GM12878 (cell line): ENCODE measurements around the gene NAGA. TPM values are rescaled to one million over a fixed set of nuclear protein-coding genes. Genes with fewer than 3 reads are reported as not detected.

Experiments used
- ATF3 ChIP-seq: IDR thresholded peaks from 2 replicates; pipeline ENCODE4 v1.6.1; 2011; ENCODE audit warnings: low read depth, mild to moderate bottlenecking, low read length, moderate library complexity, borderline replicate concordance; ENCODE audit errors: extremely low read depth
- CBX5 ChIP-seq: sonication (generic); IDR thresholded peaks from 2 replicates; pipeline ENCODE4 v1.6.1; 2016; ENCODE audit warnings: low read depth, moderate library complexity, mild to moderate bottlenecking, inconsistent platforms
- CEBPB ChIP-seq, 2 experiments: fragments of 150-350 bp in 1 of 2; IDR thresholded peaks; 2 replicates each; pipeline ENCODE4 v1.6.1; 2012 to 2014; ENCODE audit warnings: low read depth in 2 of 2, low read length in 2 of 2, borderline replicate concordance in 1 of 2, inconsistent platforms in 1 of 2
- ESRRA ChIP-seq: IDR thresholded peaks from 2 replicates; pipeline ENCODE4 v1.6.1; 2012; ENCODE audit warnings: mild to moderate bottlenecking, low read length, improper control_type of control experiment
- ETV6 ChIP-seq, 2 experiments: fragments of 450-650 bp in 1 of 2; IDR thresholded peaks in 1 of 2; conservative IDR thresholded peaks in 1 of 2; 2 replicates each; pipeline ENCODE4 v1.6.1; 2014; ENCODE audit warnings: antibody characterized with exemption in 1 of 2, borderline replicate concordance in 1 of 2, low read depth in 1 of 2, mild to moderate bottlenecking in 1 of 2, moderate library complexity in 1 of 2
- KLF5 ChIP-seq: fragments of 450-650 bp; IDR thresholded peaks from 2 replicates; pipeline ENCODE4 v1.6.1; 2014; ENCODE audit warnings: mild to moderate bottlenecking; ENCODE audit not compliant: partially characterized antibody
- MEF2A ChIP-seq: IDR thresholded peaks from 2 replicates; pipeline ENCODE4 v1.6.1; 2011; ENCODE audit warnings: low read depth, mild to moderate bottlenecking, low read length, moderate library complexity; ENCODE audit not compliant: insufficient read depth
- MYC ChIP-seq: IDR thresholded peaks from 2 replicates; pipeline ENCODE4 v1.6.1; 2011; ENCODE audit warnings: mild to moderate bottlenecking, low read length, moderate library complexity, inconsistent platforms; ENCODE audit not compliant: insufficient read depth, insufficient replicate concordance, insufficient read length, severe bottlenecking
- NR2C1 ChIP-seq: fragments of 450-650 bp; IDR thresholded peaks from 2 replicates; pipeline ENCODE4 v1.6.1; 2017; ENCODE audit warnings: antibody characterized with exemption, mild to moderate bottlenecking, moderate library complexity
- PBX3 ChIP-seq: IDR thresholded peaks from 2 replicates; pipeline ENCODE4 v1.6.1; 2011; ENCODE audit warnings: mild to moderate bottlenecking, low read depth, low read length, moderate library complexity; ENCODE audit not compliant: insufficient replicate concordance
- PKNOX1 ChIP-seq: fragments of 450-650 bp; IDR thresholded peaks from 2 replicates; pipeline ENCODE4 v1.6.1; 2016; ENCODE audit warnings: mild to moderate bottlenecking
- POLR2A ChIP-seq: IDR thresholded peaks from 2 replicates; pipeline ENCODE4 v1.6.1; 2011; ENCODE audit warnings: low read depth, mild to moderate bottlenecking, low read length
- POU2F2 ChIP-seq: IDR thresholded peaks from 3 replicates; pipeline ENCODE4 v1.6.1; 2011; ENCODE audit warnings: low read depth, mild to moderate bottlenecking, low read length, borderline replicate concordance
- RUNX3 ChIP-seq: IDR thresholded peaks from 2 replicates; pipeline ENCODE4 v1.6.1; 2012; ENCODE audit warnings: low read length, inconsistent platforms
- SIN3A ChIP-seq: IDR thresholded peaks from 2 replicates; pipeline ENCODE4 v1.6.1; 2012; ENCODE audit warnings: low read depth, low read length, improper control_type of control experiment
- SMAD5 ChIP-seq: IDR thresholded peaks from 2 replicates; pipeline ENCODE4 v1.6.1; 2016; ENCODE audit warnings: antibody characterized with exemption, low read depth
- STAT3 ChIP-seq: IDR thresholded peaks from 2 replicates; pipeline ENCODE4 v1.6.1; 2011; ENCODE audit warnings: low read depth, low read length, improper control_type of control experiment
- TBL1XR1 ChIP-seq: IDR thresholded peaks from 2 replicates; pipeline ENCODE4 v1.6.1; 2012; ENCODE audit warnings: low read depth, low read length, improper control_type of control experiment
- ZBTB33 ChIP-seq: fragments of 450-650 bp; IDR thresholded peaks from 2 replicates; pipeline ENCODE4 v1.6.1; 2017; ENCODE audit warnings: mild to moderate bottlenecking
- ZNF687 ChIP-seq: fragments of 450-650 bp; IDR thresholded peaks from 2 replicates; pipeline ENCODE4 v1.6.1; 2017; ENCODE audit warnings: mild to moderate bottlenecking, moderate library complexity
- polyA plus RNA-seq, 11 experiments: library from polyadenylated mRNA; depleted of rRNA in 4 of 11; unstranded in 6 of 11; stranded (reverse) in 5 of 11; fragments of >200 nt; fragmentation: Nextera tagmentation in 4 of 11; fragmentation: Illumina TruSeq in 1 of 11; extraction: Ambion mirVana in 4 of 11; extraction: Trizol in 1 of 11; gene quantifications; 1 replicate in 1 of 11; 2 replicates in 10 of 11; pipeline versions ENCODE4 v1.2.1 to v1.2.3, GENCODE V29; 2011 to 2016; ENCODE audit warnings: inconsistent platforms in 2 of 11, missing spikeins in 2 of 11, low read depth in 1 of 11
- total RNA-seq, 4 experiments: library from RNA; depleted of rRNA in 3 of 4; stranded (reverse); fragments of >200 nt in 3 of 4; fragmentation: Illumina TruSeq in 1 of 4; extraction: Trizol in 1 of 4; gene quantifications; 2 replicates each; pipeline versions ENCODE4 v1.2.1 to v1.2.3, GENCODE V29; 2013 to 2021

Gene NAGA
- total and polyA plus RNA-seq, 10 of the 15 experiments (the other 5 are each of a cell fraction or from before 2014, with no cell fraction given) = 9.3 to 46.0 (median 33.2) TPM

GRCh38 chr22:42090596-42091454 is 20.2 kb upstream of the NAGA start, which contains the start of gene NDUFA6 (continued):
- TF ChIP-seq ESRRA (peak; percentile 8; the same call in 1 of the 2 replicates), ZNF687 (peak; percentile 89), CBX5 (no peak), STAT3 (no peak), CEBPB (IDR thresholded peaks at IDR 0.05; ENCODE audit: borderline replicate concordance in 1 of 2, low read depth in 2 of 2, low read length in 2 of 2) (no peak), PBX3 (peak; percentile 53), ZBTB33 (no peak), TBL1XR1 (peak; percentile 57), POLR2A (peak; percentile 98), PKNOX1 (peak; percentile 92), SMAD5 (peak; percentile 77; the same call in 1 of the 2 replicates), POU2F2 (peak; percentile 50; the same call in 1 of the 3 replicates), KLF5 (no peak), ETV6 (conservative IDR thresholded peaks at IDR 0.05 in 1 of 2, IDR thresholded peaks at IDR 0.05 in 1 of 2; ENCODE audit: borderline replicate concordance in 1 of 2, low read depth in 1 of 2) (no peak), RUNX3 (peak; percentile 57), MEF2A (0 out of 2 replicates have a peak, but pooled peaks have one; percentile 3), SIN3A (peak; percentile 53), NR2C1 (no peak), MYC (no peak), ATF3 (no peak)
